Measurements from ENCODE around the gene CCDC9. TPM values are rescaled to one million over a fixed set of nuclear protein-coding genes. Genes with fewer than 3 reads are reported as not detected.

The CCDC9 gene
- total RNA-seq, 4 donors from 2014 or later, result 13.1 to 22.7 (median 18.5) TPM

GRCh38 chr19:47225746-47226425, 30.4 kb upstream of the CCDC9 start:
- H3K27ac ChIP-seq, result peak overlapping the region; percentile 98 to 100 (median 100)
- peaks cover 26% of the 10 kb centered on the region in 2 donors for H3K4me1 ChIP-seq
- in situ Hi-C loops (cut with MboI; ENCODE audit: low sequenced_read_pairs in 4 of 4) (no loop called here), intact Hi-C loops (cut with DNase I; ENCODE audit: low total_unique reads) (loop anchor here (1.0 to 5.0 kb wide), 4 partner anchors 18 to 249 kb away; partner anchors contain the start of genes CCDC9 and ZC3H4)
- no peaks in the 10 kb centered on the region for H3K27me3 ChIP-seq
- H3K9me3 ChIP-seq, result no peaks in the 10 kb centered on the region
- peak; percentile 100 for TF ChIP-seq POLR2A (IDR thresholded peaks at IDR 0.05)
- TF ChIP-seq, protein P1, sequence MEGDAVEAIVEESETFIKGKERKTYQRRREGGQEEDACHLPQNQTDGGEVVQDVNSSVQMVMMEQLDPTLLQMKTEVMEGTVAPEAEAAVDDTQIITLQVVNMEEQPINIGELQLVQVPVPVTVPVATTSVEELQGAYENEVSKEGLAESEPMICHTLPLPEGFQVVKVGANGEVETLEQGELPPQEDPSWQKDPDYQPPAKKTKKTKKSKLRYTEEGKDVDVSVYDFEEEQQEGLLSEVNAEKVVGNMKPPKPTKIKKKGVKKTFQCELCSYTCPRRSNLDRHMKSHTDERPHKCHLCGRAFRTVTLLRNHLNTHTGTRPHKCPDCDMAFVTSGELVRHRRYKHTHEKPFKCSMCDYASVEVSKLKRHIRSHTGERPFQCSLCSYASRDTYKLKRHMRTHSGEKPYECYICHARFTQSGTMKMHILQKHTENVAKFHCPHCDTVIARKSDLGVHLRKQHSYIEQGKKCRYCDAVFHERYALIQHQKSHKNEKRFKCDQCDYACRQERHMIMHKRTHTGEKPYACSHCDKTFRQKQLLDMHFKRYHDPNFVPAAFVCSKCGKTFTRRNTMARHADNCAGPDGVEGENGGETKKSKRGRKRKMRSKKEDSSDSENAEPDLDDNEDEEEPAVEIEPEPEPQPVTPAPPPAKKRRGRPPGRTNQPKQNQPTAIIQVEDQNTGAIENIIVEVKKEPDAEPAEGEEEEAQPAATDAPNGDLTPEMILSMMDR (IDR thresholded peaks at IDR 0.05 in 4 of 5, conservative IDR thresholded peaks at IDR 0.05 in 1 of 5), result peak; percentile 27 to 77 (median 61)
- H3K4me3 ChIP-seq, result peak overlapping the region; percentile 72 to 100 (median 86)
- DNase-seq (peak; percentile 70 to 87), ATAC-seq (peak; percentile 43 to 54)
- peaks cover 0 to 18% of the 10 kb centered on the region in 2 donors for H3K36me3 ChIP-seq

- peak; percentile 82 to 86 for TF ChIP-seq POLR2A (IDR thresholded peaks at IDR 0.05)
- TF ChIP-seq, protein P1 (IDR thresholded peaks at IDR 0.05 in 4 of 5, conservative IDR thresholded peaks at IDR 0.05 in 1 of 5), result peak in 1 of 5 experiments; percentile 23
- in situ Hi-C loops (cut with MboI; ENCODE audit: low sequenced_read_pairs in 4 of 4), result no loop called here
- no peaks in the 10 kb centered on the region for H3K27me3 ChIP-seq
- ATAC-seq (peak; percentile 63 to 65), DNase-seq (peak; percentile 90 to 95)
- H3K4me1 ChIP-seq, result peaks cover 26 to 30% of the 10 kb centered on the region in 2 donors
- intact Hi-C loops (cut with DNase I; ENCODE audit: low total_unique reads), result loop anchor here (1.0 to 5.0 kb wide), 4 partner anchors 18 to 249 kb away; partner anchors contain the start of genes CCDC9 and ZC3H4
- H3K9me3 ChIP-seq, result no peaks in the 10 kb centered on the region
- peak overlapping the region; percentile 98 to 100 (median 100) for H3K27ac ChIP-seq
- peaks cover 0 to 10% of the 10 kb centered on the region in 2 donors for H3K36me3 ChIP-seq
- peak overlapping the region; percentile 72 to 100 (median 86) for H3K4me3 ChIP-seq
These were observed 29.6 kb upstream of the CCDC9 start for GRCh38 chr19:47226426-47227351.

DNA sequence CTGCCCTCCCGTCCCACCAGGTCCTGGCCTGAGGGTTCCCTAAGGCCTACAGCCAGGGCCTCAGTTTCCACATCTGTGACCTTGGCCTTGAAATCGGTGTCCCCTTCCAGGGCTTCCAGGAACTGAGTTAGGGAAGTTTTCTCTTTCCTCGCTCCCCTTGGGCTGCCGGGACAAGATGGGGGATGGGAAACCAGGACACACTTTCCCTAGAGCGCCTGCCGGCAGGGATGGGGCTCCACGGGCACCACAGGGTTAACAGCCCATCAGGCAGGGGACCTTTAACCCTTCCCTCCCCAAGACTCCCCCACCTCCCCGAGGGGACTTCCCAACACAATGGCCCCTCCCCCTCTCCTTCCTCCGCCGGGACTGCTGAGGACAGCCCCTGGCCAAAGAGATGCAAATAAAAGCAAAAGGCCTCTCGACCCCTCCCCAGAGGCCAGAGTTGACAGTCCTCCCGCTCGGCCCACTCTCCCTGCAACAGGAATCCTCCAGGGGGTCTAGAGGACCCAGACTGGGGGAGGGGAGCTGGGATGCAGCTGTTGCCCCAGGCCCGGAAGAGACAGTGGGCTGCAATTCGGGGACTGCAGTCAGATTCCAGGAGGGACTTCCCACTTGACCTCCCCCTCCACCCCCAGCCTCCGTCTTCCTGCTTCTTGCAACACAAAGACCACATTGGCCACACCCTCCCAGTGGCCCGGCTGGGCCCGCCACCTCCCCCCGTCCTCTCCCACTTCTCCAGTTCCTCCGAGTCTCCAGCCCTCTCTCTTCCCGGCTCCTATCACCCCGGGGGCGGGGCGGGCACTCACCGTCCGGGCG, 28.8 kb upstream of the CCDC9 start:
- Histone ChIP-seq H3K36me3 (peaks cover 0 to 1% of the 10 kb centered on the region in 2 donors), H3K4me3 (peak overlapping the region; percentile 72 to 100 (median 86)), H3K9me3 (no peaks in the 10 kb centered on the region), H3K4me1 (peaks cover 26 to 31% of the 10 kb centered on the region in 2 donors), H3K27ac (peak overlapping the region; percentile 98 to 100 (median 100)), H3K27me3 (no peaks in the 10 kb centered on the region)
- intact Hi-C loops (cut with DNase I; ENCODE audit: low total_unique reads), result loop anchor here (2.0 to 5.0 kb wide), 2 partner anchors 115 to 250 kb away; partner anchors contain the start of gene ZC3H4
- DNase-seq (peak; percentile 85 to 94), ATAC-seq (peak; percentile 24 to 35)
- in situ Hi-C loops (cut with MboI; ENCODE audit: low sequenced_read_pairs in 4 of 4), result no loop called here
- peak; percentile 66 to 70 for TF ChIP-seq POLR2A (IDR thresholded peaks at IDR 0.05)
- TF ChIP-seq, protein P1 (IDR thresholded peaks at IDR 0.05 in 4 of 5, conservative IDR thresholded peaks at IDR 0.05 in 1 of 5), result no peak
